Neural crest cell (in vitro differentiated cells): ENCODE results near the gene LAMC2. TPM values are rescaled to one million over a fixed set of nuclear protein-coding genes. Genes with fewer than 3 reads are reported as not detected.

Source experiments
- DNase-seq: peaks from one replicate; pipeline ENCODE4 v3.0.0; 2021; ENCODE audit warnings: low read depth, mixed read lengths, low spot score
- H3K27ac Mint-ChIP-seq: one replicate; pipeline ENCODE4 v1.8.0; 2021; ENCODE audit warnings: mild to moderate bottlenecking, mixed read lengths; ENCODE audit not compliant: unreplicated experiment
- H3K27me3 Mint-ChIP-seq: 2 replicates; pipeline ENCODE4 v1.8.0; 2021; ENCODE audit warnings: low read depth, mild to moderate bottlenecking, mixed read lengths
- H3K36me3 Mint-ChIP-seq: 2 replicates; pipeline ENCODE4 v1.8.0; 2021; ENCODE audit warnings: low read depth, mild to moderate bottlenecking, mixed read lengths
- H3K4me1 Mint-ChIP-seq: 2 replicates; pipeline ENCODE4 v1.8.0; 2021; ENCODE audit warnings: mixed read lengths
- H3K4me3 Mint-ChIP-seq: one replicate; pipeline ENCODE4 v1.8.0; 2021; ENCODE audit warnings: mild to moderate bottlenecking, mixed read lengths
- H3K9me3 Mint-ChIP-seq: 2 replicates; pipeline ENCODE4 v1.8.0; 2021; ENCODE audit warnings: mixed read lengths
- total RNA-seq: library from RNA; stranded (reverse); gene quantifications from 2 replicates; pipeline ENCODE4 v1.2.1, GENCODE V29; 2021
- TF ChIP-seq, protein P1 (sequence below): fragments of 200-600 bp; sonication (generic); conservative IDR thresholded peaks from 2 replicates; pipeline ENCODE4 v1.5.0; 2021; ENCODE audit warnings: antibody characterized with exemption, mild to moderate bottlenecking

LAMC2 gene
- total RNA-seq, 1 donor from 2014 or later = not detected

DNA sequence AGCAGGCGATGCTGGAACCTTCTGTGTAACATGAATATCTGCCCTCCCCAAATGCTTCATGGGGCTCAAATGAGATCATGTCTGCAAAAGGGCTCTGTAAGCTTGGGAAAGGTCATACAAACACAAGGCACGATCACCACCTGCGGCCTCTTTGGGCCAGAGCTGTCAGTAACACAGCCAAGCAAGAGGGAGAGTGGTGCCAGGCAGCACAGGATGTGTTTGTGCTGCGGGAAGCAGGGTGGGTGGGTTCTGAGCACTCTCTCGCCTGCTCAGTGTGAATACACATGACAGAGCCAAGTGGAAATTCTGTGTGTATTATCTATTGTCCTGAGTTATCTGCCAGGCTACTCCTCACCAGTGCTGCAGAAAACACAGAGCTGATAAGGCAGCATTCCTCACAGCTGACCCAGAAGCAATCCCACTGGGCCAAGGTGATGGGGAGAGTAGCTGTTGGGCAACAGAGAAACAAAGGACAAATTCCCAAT lies 101.2 kb downstream of the LAMC2 start:
- peaks cover 4% of the 10 kb centered on the region for H3K27me3 Mint-ChIP-seq
- no peak for DNase-seq
- TF ChIP-seq, protein P1, sequence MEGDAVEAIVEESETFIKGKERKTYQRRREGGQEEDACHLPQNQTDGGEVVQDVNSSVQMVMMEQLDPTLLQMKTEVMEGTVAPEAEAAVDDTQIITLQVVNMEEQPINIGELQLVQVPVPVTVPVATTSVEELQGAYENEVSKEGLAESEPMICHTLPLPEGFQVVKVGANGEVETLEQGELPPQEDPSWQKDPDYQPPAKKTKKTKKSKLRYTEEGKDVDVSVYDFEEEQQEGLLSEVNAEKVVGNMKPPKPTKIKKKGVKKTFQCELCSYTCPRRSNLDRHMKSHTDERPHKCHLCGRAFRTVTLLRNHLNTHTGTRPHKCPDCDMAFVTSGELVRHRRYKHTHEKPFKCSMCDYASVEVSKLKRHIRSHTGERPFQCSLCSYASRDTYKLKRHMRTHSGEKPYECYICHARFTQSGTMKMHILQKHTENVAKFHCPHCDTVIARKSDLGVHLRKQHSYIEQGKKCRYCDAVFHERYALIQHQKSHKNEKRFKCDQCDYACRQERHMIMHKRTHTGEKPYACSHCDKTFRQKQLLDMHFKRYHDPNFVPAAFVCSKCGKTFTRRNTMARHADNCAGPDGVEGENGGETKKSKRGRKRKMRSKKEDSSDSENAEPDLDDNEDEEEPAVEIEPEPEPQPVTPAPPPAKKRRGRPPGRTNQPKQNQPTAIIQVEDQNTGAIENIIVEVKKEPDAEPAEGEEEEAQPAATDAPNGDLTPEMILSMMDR = no peak
- peaks cover 6% of the 10 kb centered on the region for H3K4me1 Mint-ChIP-seq
- H3K36me3 Mint-ChIP-seq = no peaks in the 10 kb centered on the region
- H3K27ac Mint-ChIP-seq = no peak overlapping the region
- H3K4me3 Mint-ChIP-seq = no peak overlapping the region
- H3K9me3 Mint-ChIP-seq = no peaks in the 10 kb centered on the region

GRCh38 chr1:183288583-183288982 lies 102.5 kb downstream of the LAMC2 start:
- no peak overlapping the region for H3K27ac Mint-ChIP-seq
- H3K4me3 Mint-ChIP-seq = no peak overlapping the region
- no peak for DNase-seq
- peaks cover 4% of the 10 kb centered on the region for H3K27me3 Mint-ChIP-seq
- H3K36me3 Mint-ChIP-seq = no peaks in the 10 kb centered on the region
- TF ChIP-seq, protein P1 = no peak
- H3K9me3 Mint-ChIP-seq = no peaks in the 10 kb centered on the region
- peaks cover 6% of the 10 kb centered on the region for H3K4me1 Mint-ChIP-seq

GRCh38 chr1:183289051-183289496 lies 103.0 kb downstream of the LAMC2 start:
- Mint-ChIP-seq H3K4me3 (no peak overlapping the region), H3K4me1 (peaks cover 6% of the 10 kb centered on the region), H3K36me3 (no peaks in the 10 kb centered on the region), H3K27me3 (peaks cover 4% of the 10 kb centered on the region), H3K9me3 (no peaks in the 10 kb centered on the region), H3K27ac (no peak overlapping the region)
- TF ChIP-seq, protein P1 = no peak
- DNase-seq = no peak

DNA sequence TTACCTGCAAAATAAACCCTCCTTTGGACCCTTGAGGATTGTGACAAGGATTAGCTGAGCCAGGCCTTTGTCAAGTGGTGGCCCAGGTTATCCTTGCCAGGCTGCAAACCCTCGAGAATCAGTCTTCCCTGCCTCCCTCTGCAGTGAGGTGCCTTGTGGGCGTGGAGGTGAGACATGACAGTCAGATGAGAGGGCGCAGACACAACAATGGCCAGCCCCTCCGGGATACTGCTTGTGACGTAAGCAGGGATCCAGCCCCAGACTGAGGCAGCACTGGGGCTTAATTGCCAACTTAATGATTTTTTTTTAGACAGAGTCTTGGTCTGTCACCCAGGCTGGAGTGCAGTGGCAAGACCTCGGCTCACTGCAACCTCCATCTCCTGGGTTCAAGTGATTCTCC lies 104.6 kb downstream of the LAMC2 start:
- H3K27me3 Mint-ChIP-seq = no peaks in the 10 kb centered on the region
- H3K9me3 Mint-ChIP-seq = no peaks in the 10 kb centered on the region
- DNase-seq = no peak
- TF ChIP-seq, protein P1 = no peak
- H3K27ac Mint-ChIP-seq = no peak overlapping the region
- H3K4me3 Mint-ChIP-seq = no peak overlapping the region
- H3K4me1 Mint-ChIP-seq = peaks cover 6% of the 10 kb centered on the region
- H3K36me3 Mint-ChIP-seq = no peaks in the 10 kb centered on the region

DNA sequence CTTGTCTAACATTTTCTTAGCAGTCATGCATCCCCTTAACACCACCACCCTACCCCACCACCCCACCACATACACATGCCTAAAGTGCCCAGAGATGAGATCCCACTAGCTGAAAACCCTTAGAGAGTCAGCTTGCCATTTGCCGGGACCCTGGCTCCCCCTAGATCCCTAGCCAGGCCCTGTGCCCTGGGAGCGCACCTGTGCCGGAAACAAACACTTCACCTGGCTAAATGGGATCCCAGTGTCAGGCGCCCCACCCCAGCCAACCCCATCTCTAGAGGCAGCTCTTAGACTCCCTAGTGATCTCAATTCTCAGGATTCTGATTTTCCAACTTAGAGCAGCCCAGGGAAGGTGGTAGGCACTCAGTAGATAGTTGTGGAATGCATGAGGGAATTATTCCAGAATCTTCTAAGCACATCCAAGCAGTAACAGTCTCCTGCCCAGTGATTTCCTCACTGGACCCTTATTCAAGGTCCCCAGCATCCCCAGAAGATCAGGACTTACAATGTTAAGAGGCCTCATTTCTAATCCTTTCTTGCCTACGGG lies 105.2 kb downstream of the LAMC2 start:
- H3K27me3 Mint-ChIP-seq = no peaks in the 10 kb centered on the region
- H3K9me3 Mint-ChIP-seq = no peaks in the 10 kb centered on the region
- H3K36me3 Mint-ChIP-seq = no peaks in the 10 kb centered on the region
- H3K27ac Mint-ChIP-seq = no peak overlapping the region
- H3K4me3 Mint-ChIP-seq = no peak overlapping the region
- peaks cover 6% of the 10 kb centered on the region for H3K4me1 Mint-ChIP-seq
- DNase-seq = no peak
- TF ChIP-seq, protein P1 = no peak
